ENCODE results near the gene ADAMTS10. TPM values are rescaled to one million over a fixed set of nuclear protein-coding genes. Genes with fewer than 3 reads are reported as not detected.

ADAMTS10 gene
- total RNA-seq, 1 donor from 2014 or later = 31.4 TPM

DNA sequence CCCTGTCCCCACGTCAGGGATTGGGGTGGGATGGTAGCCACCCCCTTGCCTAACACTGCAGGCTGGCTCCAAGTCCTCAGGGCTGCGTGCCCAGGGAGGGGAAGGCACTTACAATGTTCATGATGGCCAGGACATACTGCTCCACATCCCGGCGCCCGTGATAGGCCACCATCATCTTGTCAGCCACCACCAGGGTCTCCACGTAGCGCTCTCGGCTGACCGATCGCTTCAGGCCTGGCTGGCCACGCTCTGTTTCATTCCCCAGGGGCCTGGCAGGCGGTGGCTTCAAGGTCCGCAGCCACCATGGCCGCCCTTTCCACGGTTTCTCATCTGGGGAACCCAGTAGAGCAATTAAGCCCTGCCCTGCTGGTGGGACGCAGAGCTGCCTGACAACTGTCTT, 9.7 kb downstream of the ADAMTS10 start:
- H3K27me3 Mint-ChIP-seq (ENCODE audit: low read depth) = no peaks in the 10 kb centered on the region
- H3K9me3 Mint-ChIP-seq = no peaks in the 10 kb centered on the region
- H3K4me3 Mint-ChIP-seq = no peak overlapping the region
- peaks cover 12% of the 10 kb centered on the region for H3K36me3 Mint-ChIP-seq (ENCODE audit: low read depth)
- TF ChIP-seq, protein P1, sequence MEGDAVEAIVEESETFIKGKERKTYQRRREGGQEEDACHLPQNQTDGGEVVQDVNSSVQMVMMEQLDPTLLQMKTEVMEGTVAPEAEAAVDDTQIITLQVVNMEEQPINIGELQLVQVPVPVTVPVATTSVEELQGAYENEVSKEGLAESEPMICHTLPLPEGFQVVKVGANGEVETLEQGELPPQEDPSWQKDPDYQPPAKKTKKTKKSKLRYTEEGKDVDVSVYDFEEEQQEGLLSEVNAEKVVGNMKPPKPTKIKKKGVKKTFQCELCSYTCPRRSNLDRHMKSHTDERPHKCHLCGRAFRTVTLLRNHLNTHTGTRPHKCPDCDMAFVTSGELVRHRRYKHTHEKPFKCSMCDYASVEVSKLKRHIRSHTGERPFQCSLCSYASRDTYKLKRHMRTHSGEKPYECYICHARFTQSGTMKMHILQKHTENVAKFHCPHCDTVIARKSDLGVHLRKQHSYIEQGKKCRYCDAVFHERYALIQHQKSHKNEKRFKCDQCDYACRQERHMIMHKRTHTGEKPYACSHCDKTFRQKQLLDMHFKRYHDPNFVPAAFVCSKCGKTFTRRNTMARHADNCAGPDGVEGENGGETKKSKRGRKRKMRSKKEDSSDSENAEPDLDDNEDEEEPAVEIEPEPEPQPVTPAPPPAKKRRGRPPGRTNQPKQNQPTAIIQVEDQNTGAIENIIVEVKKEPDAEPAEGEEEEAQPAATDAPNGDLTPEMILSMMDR (conservative IDR thresholded peaks at IDR 0.05) = no peak
- no peaks in the 10 kb centered on the region for H3K4me1 Mint-ChIP-seq
- H3K27ac Mint-ChIP-seq (ENCODE audit: unreplicated experiment) = no peak overlapping the region
- no peak for DNase-seq (ENCODE audit: low read depth, low spot score)

DNA sequence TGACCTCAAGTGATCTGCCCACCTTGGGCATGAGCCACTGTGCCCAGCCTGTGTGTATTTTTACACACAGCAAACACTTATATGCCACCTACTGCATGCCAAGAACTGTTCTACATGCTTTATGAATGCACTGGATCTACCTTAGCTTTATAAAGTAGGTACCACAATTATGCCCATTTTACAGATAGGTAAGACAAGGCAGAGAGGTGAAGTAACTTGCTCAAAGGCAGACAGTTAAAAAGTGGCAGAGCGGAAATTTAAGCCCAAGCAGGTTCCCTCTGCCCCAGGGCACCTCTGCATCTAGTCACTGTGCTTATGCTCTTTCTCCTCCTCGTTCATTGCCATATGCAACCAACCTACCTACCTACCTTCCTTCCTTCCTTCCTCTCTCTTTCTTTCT, 10.5 kb downstream of the ADAMTS10 start:
- no peak for DNase-seq (ENCODE audit: low read depth, low spot score)
- Mint-ChIP-seq H3K27ac (ENCODE audit: unreplicated experiment) (no peak overlapping the region), H3K9me3 (no peaks in the 10 kb centered on the region), H3K36me3 (ENCODE audit: low read depth) (peaks cover 12% of the 10 kb centered on the region), H3K4me3 (no peak overlapping the region), H3K27me3 (ENCODE audit: low read depth) (no peaks in the 10 kb centered on the region), H3K4me1 (no peaks in the 10 kb centered on the region)
- TF ChIP-seq, protein P1 (conservative IDR thresholded peaks at IDR 0.05) = no peak

DNA sequence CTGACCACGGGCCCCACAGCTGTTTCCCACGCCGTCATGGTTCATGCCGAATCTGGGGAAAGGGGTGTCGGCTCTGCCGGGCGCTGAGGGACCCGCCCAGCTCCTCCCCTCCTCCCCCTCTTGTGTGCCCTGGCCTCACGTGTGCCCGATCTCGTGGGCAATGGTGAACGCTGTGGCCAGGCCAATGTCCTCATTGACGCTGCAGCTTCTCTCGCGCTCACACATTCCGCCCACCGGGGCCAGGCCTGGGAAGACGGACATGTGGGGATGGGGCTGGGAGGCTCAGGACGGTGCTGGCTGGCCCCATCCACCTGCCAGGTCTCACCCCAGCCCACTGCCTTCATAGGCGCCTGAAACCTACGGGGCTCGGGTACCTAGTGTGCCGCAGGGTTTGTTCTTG, 14.3 kb downstream of the ADAMTS10 start:
- H3K4me1 Mint-ChIP-seq = peaks cover 7% of the 10 kb centered on the region
- H3K9me3 Mint-ChIP-seq = peaks cover 10% of the 10 kb centered on the region
- TF ChIP-seq, protein P1 (conservative IDR thresholded peaks at IDR 0.05) = no peak
- H3K27ac Mint-ChIP-seq (ENCODE audit: unreplicated experiment) = no peak overlapping the region
- peaks cover 27% of the 10 kb centered on the region for H3K27me3 Mint-ChIP-seq (ENCODE audit: low read depth)
- no peak overlapping the region for H3K4me3 Mint-ChIP-seq
- peaks cover 3% of the 10 kb centered on the region for H3K36me3 Mint-ChIP-seq (ENCODE audit: low read depth)
- DNase-seq (ENCODE audit: low read depth, low spot score) = no peak

DNA sequence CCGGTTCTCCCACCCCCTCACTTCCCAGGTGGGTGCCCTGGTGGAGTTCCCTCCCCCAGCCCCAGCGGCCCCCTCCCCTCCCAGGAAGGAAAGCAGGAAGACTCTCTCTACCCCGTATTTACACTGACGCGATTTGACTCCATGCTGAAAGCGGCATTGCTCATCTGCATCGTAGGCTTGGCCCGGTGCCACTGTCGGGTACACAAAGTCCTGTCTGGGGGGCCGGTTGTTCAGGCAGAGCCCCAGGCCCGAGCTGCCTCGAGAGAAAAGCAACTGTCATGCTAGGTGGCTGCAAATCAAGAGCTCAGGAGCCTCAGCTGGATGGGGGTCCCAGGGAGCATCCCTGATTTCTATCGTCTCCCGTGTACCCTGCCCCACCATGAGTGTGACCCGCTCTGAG, 14.9 kb downstream of the ADAMTS10 start:
- TF ChIP-seq, protein P1 (conservative IDR thresholded peaks at IDR 0.05) = no peak
- H3K27me3 Mint-ChIP-seq (ENCODE audit: low read depth) = peaks cover 32% of the 10 kb centered on the region
- peaks cover 3% of the 10 kb centered on the region for H3K36me3 Mint-ChIP-seq (ENCODE audit: low read depth)
- peaks cover 10% of the 10 kb centered on the region for H3K9me3 Mint-ChIP-seq
- no peak overlapping the region for H3K27ac Mint-ChIP-seq (ENCODE audit: unreplicated experiment)
- DNase-seq (ENCODE audit: low read depth, low spot score) = no peak
- H3K4me3 Mint-ChIP-seq = no peak overlapping the region
- peaks cover 7% of the 10 kb centered on the region for H3K4me1 Mint-ChIP-seq

DNA sequence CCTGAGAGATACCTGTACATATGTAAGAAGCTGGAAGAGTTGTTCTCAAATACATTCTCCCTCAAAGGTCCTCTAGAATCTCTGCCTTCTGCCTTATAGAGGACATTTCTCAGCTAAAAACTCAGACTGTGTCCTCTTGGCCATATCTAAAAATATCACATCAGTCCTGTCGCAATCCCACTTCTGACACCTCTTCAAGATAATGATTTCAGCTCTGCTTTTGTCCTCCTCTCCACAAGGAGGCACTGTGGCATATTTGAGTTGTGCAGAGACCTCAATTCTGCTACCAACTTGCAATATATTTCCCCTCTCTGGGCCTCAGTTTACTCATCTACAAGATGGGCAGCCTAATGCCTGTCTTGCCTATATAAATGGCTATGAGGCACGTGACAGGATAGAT, 16.6 kb downstream of the ADAMTS10 start:
- H3K9me3 Mint-ChIP-seq = peaks cover 10% of the 10 kb centered on the region
- no peak overlapping the region for H3K27ac Mint-ChIP-seq (ENCODE audit: unreplicated experiment)
- TF ChIP-seq, protein P1 (conservative IDR thresholded peaks at IDR 0.05) = peak; percentile 35
- no peak for DNase-seq (ENCODE audit: low read depth, low spot score)
- peaks cover 3% of the 10 kb centered on the region for H3K36me3 Mint-ChIP-seq (ENCODE audit: low read depth)
- peaks cover 44% of the 10 kb centered on the region for H3K27me3 Mint-ChIP-seq (ENCODE audit: low read depth)
- H3K4me1 Mint-ChIP-seq = peaks cover 7% of the 10 kb centered on the region
- H3K4me3 Mint-ChIP-seq = peak overlapping the region; percentile 29

Measured in neural crest cell (in vitro differentiated cells).